ENCODE measurements around the gene NCEH1. TPM values are rescaled to one million over a fixed set of nuclear protein-coding genes. Genes with fewer than 3 reads are reported as not detected.

The NCEH1 gene
- total and polyA plus RNA-seq, 2 of the 13 experiments (the other 11 are each of a cell fraction or from before 2014, with no cell fraction given): 12.9 to 21.4 TPM

DNA sequence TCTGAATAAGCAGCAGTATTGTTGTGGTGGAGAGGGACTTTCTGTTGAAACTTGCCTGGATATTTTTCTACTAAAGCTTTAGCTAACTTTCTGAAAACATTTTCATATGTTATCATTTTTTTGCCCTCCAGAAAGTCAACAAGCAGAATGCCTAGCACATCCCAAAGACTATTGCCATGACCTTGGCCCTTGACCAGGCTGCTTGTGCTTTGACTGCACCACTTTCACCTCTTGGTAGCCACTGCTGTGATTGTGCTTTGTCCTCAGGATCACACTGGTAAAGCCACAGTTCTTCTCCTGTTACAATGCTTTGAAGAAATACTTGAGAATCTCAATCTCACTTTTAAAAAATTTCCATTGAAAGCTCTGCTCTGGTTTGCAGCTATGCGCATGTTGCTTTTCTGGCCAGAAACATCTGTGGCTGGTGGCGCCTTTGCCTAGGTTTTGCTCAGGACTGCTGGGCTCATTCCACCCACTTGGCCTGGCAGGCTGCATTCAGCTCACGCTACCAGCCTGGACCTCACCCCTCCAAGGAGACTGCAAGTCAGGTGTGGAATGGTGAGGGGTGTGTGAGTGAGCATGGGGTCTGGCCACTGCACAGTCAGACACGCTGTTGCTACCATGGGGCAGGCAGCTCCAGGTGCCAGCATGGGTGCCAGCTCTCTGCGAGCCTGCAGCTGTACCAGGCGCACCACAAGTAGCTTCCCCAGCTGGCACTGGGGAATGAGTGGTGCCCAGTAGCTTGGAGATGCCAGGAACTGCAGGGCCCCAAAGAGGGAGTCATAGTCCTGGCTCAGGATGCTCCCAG is 97.8 kb downstream of the NCEH1 start (continued):
- TF ChIP-seq FOXO1 (CRISPR knock-in tag; IDR thresholded peaks at IDR 0.05) (peak; percentile 52; the same call in 1 of the 2 replicates), ZNF629 (CRISPR knock-in tag; conservative IDR thresholded peaks at IDR 0.05) (peak; percentile 24; the same call in 1 of the 2 replicates), EP300 (IDR thresholded peaks at IDR 0.05; ENCODE audit: low read depth in 2 of 2, low read length in 2 of 2) (peak in 1 of 2 experiments; percentile 50; a peak in 1 of 4 replicates), EP300 (CRISPR knock-in tag; IDR thresholded peaks at IDR 0.05; ENCODE audit: borderline replicate concordance) (no peak), PCBP2 (optimal IDR thresholded peaks at IDR 0.05; ENCODE audit: low read depth, low read length, poor library complexity, severe bottlenecking) (no peak), RARA (CRISPR knock-in tag; IDR thresholded peaks at IDR 0.05) (peak; percentile 94), ZNF317 (CRISPR knock-in tag; IDR thresholded peaks at IDR 0.05) (no peak), ZNF737 (CRISPR knock-in tag; IDR thresholded peaks at IDR 0.05; ENCODE audit: borderline replicate concordance) (no peak), ZBTB7A (CRISPR knock-in tag; IDR thresholded peaks at IDR 0.05) (no peak), HOXD1 (CRISPR knock-in tag; IDR thresholded peaks at IDR 0.05) (0 out of 2 replicates have a peak, but pooled peaks have one; percentile 48), ZNF614 (CRISPR knock-in tag; IDR thresholded peaks at IDR 0.05; ENCODE audit: borderline replicate concordance) (0 out of 2 replicates have a peak, but pooled peaks have one; percentile 58), ZMYM3 (CRISPR knock-in tag; IDR thresholded peaks at IDR 0.05) (0 out of 2 replicates have a peak, but pooled peaks have one; percentile 24), SMAD1 (CRISPR knock-in tag; IDR thresholded peaks at IDR 0.05; ENCODE audit: borderline replicate concordance, low read depth) (no peak), KMT2B (CRISPR knock-in tag; IDR thresholded peaks at IDR 0.05) (no peak), CHD4 (IDR thresholded peaks at IDR 0.05; ENCODE audit: borderline replicate concordance, low read length) (no peak), ZNF792 (CRISPR knock-in tag; IDR thresholded peaks at IDR 0.05) (no peak)
- TF ChIP-seq, protein P1, sequence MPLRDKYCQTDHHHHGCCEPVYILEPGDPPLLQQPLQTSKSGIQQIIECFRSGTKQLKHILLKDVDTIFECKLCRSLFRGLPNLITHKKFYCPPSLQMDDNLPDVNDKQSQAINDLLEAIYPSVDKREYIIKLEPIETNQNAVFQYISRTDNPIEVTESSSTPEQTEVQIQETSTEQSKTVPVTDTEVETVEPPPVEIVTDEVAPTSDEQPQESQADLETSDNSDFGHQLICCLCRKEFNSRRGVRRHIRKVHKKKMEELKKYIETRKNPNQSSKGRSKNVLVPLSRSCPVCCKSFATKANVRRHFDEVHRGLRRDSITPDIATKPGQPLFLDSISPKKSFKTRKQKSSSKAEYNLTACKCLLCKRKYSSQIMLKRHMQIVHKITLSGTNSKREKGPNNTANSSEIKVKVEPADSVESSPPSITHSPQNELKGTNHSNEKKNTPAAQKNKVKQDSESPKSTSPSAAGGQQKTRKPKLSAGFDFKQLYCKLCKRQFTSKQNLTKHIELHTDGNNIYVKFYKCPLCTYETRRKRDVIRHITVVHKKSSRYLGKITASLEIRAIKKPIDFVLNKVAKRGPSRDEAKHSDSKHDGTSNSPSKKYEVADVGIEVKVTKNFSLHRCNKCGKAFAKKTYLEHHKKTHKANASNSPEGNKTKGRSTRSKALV (CRISPR knock-in tag; IDR thresholded peaks at IDR 0.05): no peak
- TF ChIP-seq, protein P2, sequence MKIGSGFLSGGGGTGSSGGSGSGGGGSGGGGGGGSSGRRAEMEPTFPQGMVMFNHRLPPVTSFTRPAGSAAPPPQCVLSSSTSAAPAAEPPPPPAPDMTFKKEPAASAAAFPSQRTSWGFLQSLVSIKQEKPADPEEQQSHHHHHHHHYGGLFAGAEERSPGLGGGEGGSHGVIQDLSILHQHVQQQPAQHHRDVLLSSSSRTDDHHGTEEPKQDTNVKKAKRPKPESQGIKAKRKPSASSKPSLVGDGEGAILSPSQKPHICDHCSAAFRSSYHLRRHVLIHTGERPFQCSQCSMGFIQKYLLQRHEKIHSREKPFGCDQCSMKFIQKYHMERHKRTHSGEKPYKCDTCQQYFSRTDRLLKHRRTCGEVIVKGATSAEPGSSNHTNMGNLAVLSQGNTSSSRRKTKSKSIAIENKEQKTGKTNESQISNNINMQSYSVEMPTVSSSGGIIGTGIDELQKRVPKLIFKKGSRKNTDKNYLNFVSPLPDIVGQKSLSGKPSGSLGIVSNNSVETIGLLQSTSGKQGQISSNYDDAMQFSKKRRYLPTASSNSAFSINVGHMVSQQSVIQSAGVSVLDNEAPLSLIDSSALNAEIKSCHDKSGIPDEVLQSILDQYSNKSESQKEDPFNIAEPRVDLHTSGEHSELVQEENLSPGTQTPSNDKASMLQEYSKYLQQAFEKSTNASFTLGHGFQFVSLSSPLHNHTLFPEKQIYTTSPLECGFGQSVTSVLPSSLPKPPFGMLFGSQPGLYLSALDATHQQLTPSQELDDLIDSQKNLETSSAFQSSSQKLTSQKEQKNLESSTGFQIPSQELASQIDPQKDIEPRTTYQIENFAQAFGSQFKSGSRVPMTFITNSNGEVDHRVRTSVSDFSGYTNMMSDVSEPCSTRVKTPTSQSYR (CRISPR knock-in tag; IDR thresholded peaks at IDR 0.05; ENCODE audit: borderline replicate concordance): no peak
- TF ChIP-seq, protein P3, sequence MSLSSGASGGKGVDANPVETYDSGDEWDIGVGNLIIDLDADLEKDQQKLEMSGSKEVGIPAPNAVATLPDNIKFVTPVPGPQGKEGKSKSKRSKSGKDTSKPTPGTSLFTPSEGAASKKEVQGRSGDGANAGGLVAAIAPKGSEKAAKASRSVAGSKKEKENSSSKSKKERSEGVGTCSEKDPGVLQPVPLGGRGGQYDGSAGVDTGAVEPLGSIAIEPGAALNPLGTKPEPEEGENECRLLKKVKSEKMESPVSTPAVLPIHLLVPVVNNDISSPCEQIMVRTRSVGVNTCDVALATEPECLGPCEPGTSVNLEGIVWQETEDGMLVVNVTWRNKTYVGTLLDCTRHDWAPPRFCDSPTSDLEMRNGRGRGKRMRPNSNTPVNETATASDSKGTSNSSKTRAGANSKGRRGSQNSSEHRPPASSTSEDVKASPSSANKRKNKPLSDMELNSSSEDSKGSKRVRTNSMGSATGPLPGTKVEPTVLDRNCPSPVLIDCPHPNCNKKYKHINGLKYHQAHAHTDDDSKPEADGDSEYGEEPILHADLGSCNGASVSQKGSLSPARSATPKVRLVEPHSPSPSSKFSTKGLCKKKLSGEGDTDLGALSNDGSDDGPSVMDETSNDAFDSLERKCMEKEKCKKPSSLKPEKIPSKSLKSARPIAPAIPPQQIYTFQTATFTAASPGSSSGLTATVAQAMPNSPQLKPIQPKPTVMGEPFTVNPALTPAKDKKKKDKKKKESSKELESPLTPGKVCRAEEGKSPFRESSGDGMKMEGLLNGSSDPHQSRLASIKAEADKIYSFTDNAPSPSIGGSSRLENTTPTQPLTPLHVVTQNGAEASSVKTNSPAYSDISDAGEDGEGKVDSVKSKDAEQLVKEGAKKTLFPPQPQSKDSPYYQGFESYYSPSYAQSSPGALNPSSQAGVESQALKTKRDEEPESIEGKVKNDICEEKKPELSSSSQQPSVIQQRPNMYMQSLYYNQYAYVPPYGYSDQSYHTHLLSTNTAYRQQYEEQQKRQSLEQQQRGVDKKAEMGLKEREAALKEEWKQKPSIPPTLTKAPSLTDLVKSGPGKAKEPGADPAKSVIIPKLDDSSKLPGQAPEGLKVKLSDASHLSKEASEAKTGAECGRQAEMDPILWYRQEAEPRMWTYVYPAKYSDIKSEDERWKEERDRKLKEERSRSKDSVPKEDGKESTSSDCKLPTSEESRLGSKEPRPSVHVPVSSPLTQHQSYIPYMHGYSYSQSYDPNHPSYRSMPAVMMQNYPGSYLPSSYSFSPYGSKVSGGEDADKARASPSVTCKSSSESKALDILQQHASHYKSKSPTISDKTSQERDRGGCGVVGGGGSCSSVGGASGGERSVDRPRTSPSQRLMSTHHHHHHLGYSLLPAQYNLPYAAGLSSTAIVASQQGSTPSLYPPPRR (CRISPR knock-in tag; IDR thresholded peaks at IDR 0.05; ENCODE audit: borderline replicate concordance): peak; percentile 34; the same call in 1 of the 2 replicates
